ENCODE data around the gene LRFN3. TPM values are rescaled to one million over a fixed set of nuclear protein-coding genes. Genes with fewer than 3 reads are reported as not detected.

LRFN3 gene
- total RNA-seq, 1 donor from 2014 or later, result 15.3 TPM

GRCh38 chr19:35990771-35991730, 54.9 kb downstream of the LRFN3 start:
- peaks cover 2% of the 10 kb centered on the region for H3K9me3 Mint-ChIP-seq (ENCODE audit: unreplicated experiment)

GRCh38 chr19:35991731-35992450, 55.7 kb downstream of the LRFN3 start:
- H3K36me3 Mint-ChIP-seq (ENCODE audit: low read depth, unreplicated experiment), result peaks cover 2% of the 10 kb centered on the region
- Histone ChIP-seq H3K79me2 (ENCODE audit: insufficient read depth, low read length) (peaks cover 16% of the 10 kb centered on the region), H3K9me3 (ENCODE audit: insufficient read depth, low read depth, low read length) (no peaks in the 10 kb centered on the region), H3K4me3 (ENCODE audit: insufficient read depth, low read depth, low read length) (no peak overlapping the region), H3K4me1 (ENCODE audit: insufficient read depth, low read length) (peaks cover 12% of the 10 kb centered on the region), H3K9ac (ENCODE audit: low read length) (no peak overlapping the region), H3K4me2 (ENCODE audit: low read length) (no peak overlapping the region), H2AFZ (ENCODE audit: low read depth, low read length) (no peak overlapping the region), H3K27me3 (ENCODE audit: insufficient read depth, low read length) (peaks cover 2% of the 10 kb centered on the region), H4K20me1 (ENCODE audit: insufficient read depth, low read length) (peaks cover 13% of the 10 kb centered on the region), H3K36me3 (ENCODE audit: insufficient read depth, low read length) (no peaks in the 10 kb centered on the region), H3K27ac (ENCODE audit: low read depth, low read length) (no peak overlapping the region)
- no peak overlapping the region for H3K4me3 Mint-ChIP-seq (ENCODE audit: unreplicated experiment)
- DNase-seq (ENCODE audit: low read depth) (peak; percentile 10), FAIRE-seq (no peak)
- H3K4me1 Mint-ChIP-seq (ENCODE audit: low read depth, unreplicated experiment), result peaks cover 10% of the 10 kb centered on the region
- H3K9me3 Mint-ChIP-seq (ENCODE audit: unreplicated experiment), result peaks cover 2% of the 10 kb centered on the region
- H3K27ac Mint-ChIP-seq (ENCODE audit: unreplicated experiment), result no peak overlapping the region
- TF ChIP-seq CTCF (IDR thresholded peaks at IDR 0.05; ENCODE audit: insufficient read depth, low read depth, low read length), result no peak
- TF ChIP-seq EZH2 (IDR thresholded peaks at IDR 0.05; ENCODE audit: insufficient read depth, low read length), result no peak
- peaks cover 15% of the 10 kb centered on the region for H3K27me3 Mint-ChIP-seq (ENCODE audit: low read depth, unreplicated experiment)

More at GRCh38 chr19:35990771-35991730, 54.9 kb downstream of the LRFN3 start:
- H3K4me3 ChIP-seq (ENCODE audit: insufficient read depth, low read depth, low read length), result no peak overlapping the region
- TF ChIP-seq EZH2 (IDR thresholded peaks at IDR 0.05; ENCODE audit: insufficient read depth, low read length) (no peak), CTCF (IDR thresholded peaks at IDR 0.05; ENCODE audit: insufficient read depth, low read depth, low read length) (no peak)
- H3K36me3 ChIP-seq (ENCODE audit: insufficient read depth, low read length), result no peaks in the 10 kb centered on the region
- peaks cover 9% of the 10 kb centered on the region for H3K4me1 ChIP-seq (ENCODE audit: insufficient read depth, low read length)
- H3K4me2 ChIP-seq (ENCODE audit: low read length), result no peak overlapping the region
- H3K79me2 ChIP-seq (ENCODE audit: insufficient read depth, low read length), result peaks cover 8% of the 10 kb centered on the region
- H3K27ac ChIP-seq (ENCODE audit: low read depth, low read length), result no peak overlapping the region
- FAIRE-seq, result no peak
- Mint-ChIP-seq H3K36me3 (ENCODE audit: low read depth, unreplicated experiment) (peaks cover 2% of the 10 kb centered on the region), H3K27ac (ENCODE audit: unreplicated experiment) (no peak overlapping the region), H3K4me1 (ENCODE audit: low read depth, unreplicated experiment) (peaks cover 5% of the 10 kb centered on the region), H3K27me3 (ENCODE audit: low read depth, unreplicated experiment) (peaks cover 23% of the 10 kb centered on the region), H3K4me3 (ENCODE audit: unreplicated experiment) (no peak overlapping the region)
- H3K27me3 ChIP-seq (ENCODE audit: insufficient read depth, low read length), result peaks cover 10% of the 10 kb centered on the region
- DNase-seq (ENCODE audit: low read depth), result no peak
- H3K9ac ChIP-seq (ENCODE audit: low read length), result no peak overlapping the region
- H4K20me1 ChIP-seq (ENCODE audit: insufficient read depth, low read length), result peaks cover 4% of the 10 kb centered on the region
- H2AFZ ChIP-seq (ENCODE audit: low read depth, low read length), result no peak overlapping the region
- no peaks in the 10 kb centered on the region for H3K9me3 ChIP-seq (ENCODE audit: insufficient read depth, low read depth, low read length)

Data from astrocyte (in vitro differentiated cells and primary cell).